ENCODE data around the gene GALNT2.

GALNT2 gene

GRCh38 chr1:230310381-230311163, 243.5 kb downstream of the GALNT2 start:
- DNase-seq = peak; percentile 90

GRCh38 chr1:230312676-230313075, 245.6 kb downstream of the GALNT2 start:
- no peak for DNase-seq

GRCh38 chr1:230313453-230314141, 246.6 kb downstream of the GALNT2 start:
- DNase-seq = no peak

- DNase-seq = no peak
Measured at GRCh38 chr1:230314142-230314470, 247.1 kb downstream of the GALNT2 start.

- DNase-seq = no peak
Measured at GRCh38 chr1:230315099-230315498, 248.1 kb downstream of the GALNT2 start.

- no peak for DNase-seq
Measured at GRCh38 chr1:230316864-230317745, 250.1 kb downstream of the GALNT2 start.

- DNase-seq = peak; percentile 57
Measured at GRCh38 chr1:230317823-230318819, 251.1 kb downstream of the GALNT2 start.

- DNase-seq = no peak
Measured at GRCh38 chr1:230319014-230319747, 252.1 kb downstream of the GALNT2 start.

GRCh38 chr1:230320804-230321203, 253.8 kb downstream of the GALNT2 start:
- DNase-seq = no peak

GRCh38 chr1:230321341-230321740, 254.3 kb downstream of the GALNT2 start:
- DNase-seq = no peak

GRCh38 chr1:230321741-230322420, 254.8 kb downstream of the GALNT2 start:
- no peak for DNase-seq

- no peak for DNase-seq
Measured at GRCh38 chr1:230322421-230322756, 255.4 kb downstream of the GALNT2 start.

GRCh38 chr1:230322967-230323547, 256.0 kb downstream of the GALNT2 start:
- DNase-seq = no peak

- DNase-seq = no peak
Measured at GRCh38 chr1:230323686-230324085, 256.6 kb downstream of the GALNT2 start.

- DNase-seq = no peak
Measured at GRCh38 chr1:230326971-230327891, 260.2 kb downstream of the GALNT2 start.

GRCh38 chr1:230327892-230328284, 260.9 kb downstream of the GALNT2 start:
- DNase-seq = no peak

GRCh38 chr1:230328342-230329015, 261.4 kb downstream of the GALNT2 start:
- DNase-seq = no peak

GRCh38 chr1:230330157-230330556, 263.1 kb downstream of the GALNT2 start:
- no peak for DNase-seq

Data from hematopoietic multipotent progenitor cell treated with erythropoietin and hydrocortisone succinate and interleukin-3 and kit ligand, for 6 days (in vitro differentiated cells).